Fibroblast of skin of right quadriceps (primary cell): ENCODE results near the gene BAHCC1.

Experiments
- DNase-seq: peaks from one replicate; pipeline ENCODE4 v3.0.0-alpha.2; 2013

The BAHCC1 gene

GRCh38 chr17:81368161-81369022, 26.9 kb upstream of the BAHCC1 start:
- no peak for DNase-seq

- no peak for DNase-seq
Observed at GRCh38 chr17:81370294-81370693, 25.0 kb upstream of the BAHCC1 start.

- DNase-seq = no peak
Observed at GRCh38 chr17:81371910-81372760, 23.1 kb upstream of the BAHCC1 start.

GRCh38 chr17:81373536-81374160, 21.6 kb upstream of the BAHCC1 start:
- DNase-seq = no peak

- no peak for DNase-seq
Observed at GRCh38 chr17:81374890-81375289, 20.4 kb upstream of the BAHCC1 start.

GRCh38 chr17:81376946-81377714, 18.1 kb upstream of the BAHCC1 start:
- DNase-seq = no peak

- DNase-seq = no peak
Observed at GRCh38 chr17:81378941-81379511, 16.2 kb upstream of the BAHCC1 start.

- no peak for DNase-seq
Observed at GRCh38 chr17:81379523-81379942, 15.7 kb upstream of the BAHCC1 start.

- DNase-seq = no peak
Observed at GRCh38 chr17:81380131-81380530, 15.1 kb upstream of the BAHCC1 start.

GRCh38 chr17:81380666-81381518, 14.4 kb upstream of the BAHCC1 start:
- DNase-seq = no peak

GRCh38 chr17:81381632-81382577, 13.4 kb upstream of the BAHCC1 start:
- DNase-seq = no peak

GRCh38 chr17:81382851-81383250, 12.4 kb upstream of the BAHCC1 start:
- DNase-seq = no peak

GRCh38 chr17:81383504-81384421, 11.5 kb upstream of the BAHCC1 start:
- no peak for DNase-seq

GRCh38 chr17:81384929-81385319, 10.3 kb upstream of the BAHCC1 start:
- DNase-seq = no peak

GRCh38 chr17:81385320-81386111, 9.7 kb upstream of the BAHCC1 start:
- DNase-seq = no peak

- DNase-seq = no peak
Observed at GRCh38 chr17:81386141-81386645, 9.1 kb upstream of the BAHCC1 start.

- DNase-seq = no peak
Observed at GRCh38 chr17:81386646-81387099, 8.6 kb upstream of the BAHCC1 start.
